Lower leg skin (tissue), 3 donors: Measurements from ENCODE around the gene PRR5.

ENCODE experiments used
- CTCF ChIP-seq, 3 donors: fragments of 450-650 bp; IDR thresholded peaks; one replicate each; pipeline ENCODE4 v1.5.1; 2016; ENCODE audit warnings: antibody characterized with exemption in 3 of 3, mild to moderate bottlenecking in 3 of 3, moderate library complexity in 2 of 3
- POLR2A ChIP-seq, 2 donors: fragments of 450-650 bp; IDR thresholded peaks; one replicate each; pipeline ENCODE4 v1.6.1; 2016 to 2017; ENCODE audit warnings: antibody characterized with exemption in 2 of 2, mild to moderate bottlenecking in 1 of 2, moderate library complexity in 1 of 2

DNA sequence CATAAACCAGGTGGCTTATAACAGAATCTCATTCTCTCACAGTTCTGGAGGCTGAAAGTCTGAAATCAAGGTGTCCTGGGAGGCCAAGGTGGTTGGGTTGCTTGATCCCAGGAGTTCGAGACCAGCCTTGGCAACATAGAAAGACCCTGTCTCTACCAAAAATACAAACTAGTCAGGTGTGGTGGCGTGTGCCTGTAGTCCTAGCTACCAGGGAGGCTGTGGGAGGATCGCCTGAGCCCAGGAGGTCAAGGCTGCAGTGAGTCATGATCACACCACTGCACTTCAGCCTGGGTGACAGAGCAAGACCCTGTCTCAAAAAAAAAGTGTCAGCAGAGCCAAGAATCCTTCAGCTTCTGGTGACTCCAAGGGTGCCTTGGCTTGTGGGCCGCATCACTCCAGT lies 8.9 kb upstream of the PRR5 start:
- TF ChIP-seq CTCF (IDR thresholded peaks at IDR 0.05), result no peak
- no peak for TF ChIP-seq POLR2A (IDR thresholded peaks at IDR 0.05)
